ENCODE measurements around the gene WASF3. TPM values are rescaled to one million over a fixed set of nuclear protein-coding genes. Genes with fewer than 3 reads are reported as not detected.

Gene WASF3
- total RNA-seq, 1 experiment from 2014 or later: 3.4 TPM

DNA sequence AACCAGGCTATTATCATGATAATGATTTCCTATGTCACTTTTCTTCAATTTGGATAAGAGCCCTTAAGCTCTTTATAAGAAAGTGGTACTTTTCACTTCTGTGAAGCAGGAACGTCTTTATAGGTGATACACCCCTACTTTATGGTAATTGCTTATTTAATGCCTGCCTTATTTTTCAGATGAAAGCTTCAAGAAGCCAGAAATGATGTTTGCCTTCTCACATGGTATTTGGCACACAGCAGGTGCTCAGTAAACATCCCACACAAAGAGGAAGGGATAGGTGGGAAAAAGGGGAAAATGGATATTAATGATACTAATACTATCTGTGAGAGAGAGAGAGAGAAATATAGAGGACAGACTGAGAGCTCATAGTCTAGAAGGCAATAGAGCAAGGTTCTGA, 29.0 kb upstream of the WASF3 start (continued):
- no peak for TF ChIP-seq SRF (IDR thresholded peaks at IDR 0.05; ENCODE audit: low read depth)

GRCh38 chr13:26529441-26529840, 28.0 kb upstream of the WASF3 start:
- CTCF ChIA-PET: interaction anchor here (1.3 kb wide), 1 partner anchor 169 kb away, joined by 5 read pairs; no protein-coding TSS in a partner anchor
- Histone ChIP-seq H3K27me3 (ENCODE audit: insufficient read depth, low read length) (peaks cover 32% of the 10 kb centered on the region), H3K4me1 (ENCODE audit: control insufficient read depth in 1 of 2, insufficient read depth in 2 of 2, low read length in 2 of 2) (no peaks in the 10 kb centered on the region), H3K4me2 (ENCODE audit: low read length) (no peak overlapping the region), H3K36me3 (ENCODE audit: control insufficient read depth in 1 of 2, insufficient read depth in 2 of 2, low read length in 2 of 2) (no peaks in the 10 kb centered on the region), H4K20me1 (ENCODE audit: insufficient read depth) (no peaks in the 10 kb centered on the region), H3K4me3 (replicated peaks in 1 of 2; ENCODE audit: low read depth in 1 of 2, low read length in 2 of 2) (no peak overlapping the region), H3K9ac (ENCODE audit: low read length) (no peak overlapping the region), H3K79me2 (ENCODE audit: insufficient read depth, low read length) (no peaks in the 10 kb centered on the region), H3K9me3 (ENCODE audit: control insufficient read depth in 1 of 2, insufficient read depth in 1 of 2, low read depth in 1 of 2, low read length in 2 of 2) (no peaks in the 10 kb centered on the region), H3K27ac (ENCODE audit: low read depth, low read length) (no peak overlapping the region), H2AFZ (ENCODE audit: low read depth, low read length, poor library complexity, severe bottlenecking) (no peak overlapping the region), H3K9me2 (ENCODE audit: insufficient read depth) (no peaks in the 10 kb centered on the region)
- POLR2A ChIA-PET: no interaction called here
- ATAC-seq: no peak
- intact Hi-C loops (cut with micrococcal nuclease): no loop called here
- BruUV-seq (replicated peaks): no TSS peak
- TF ChIP-seq RAD21 (IDR thresholded peaks at IDR 0.05; ENCODE audit: low read depth): no peak
- peak; percentile 81 for TF ChIP-seq REST (IDR thresholded peaks at IDR 0.05; ENCODE audit: low read depth)
- no peak for TF ChIP-seq SIN3A (IDR thresholded peaks at IDR 0.05; ENCODE audit: low read depth)
- DNase-seq (ENCODE audit: low read depth, low spot score): no peak
- RAD21 ChIA-PET (ENCODE audit: low non-redundant PET in 1 of 2, low total read pairs in 2 of 2, uncharacterized antibody in 2 of 2, unreplicated experiment in 2 of 2): no interaction called here

GRCh38 chr13:26531742-26532141, 25.7 kb upstream of the WASF3 start:
- DNase-seq (ENCODE audit: low read depth, low spot score): no peak
- ChIA-PET CTCF (no interaction called here), POLR2A (no interaction called here), RAD21 (ENCODE audit: low non-redundant PET in 1 of 2, low total read pairs in 2 of 2, uncharacterized antibody in 2 of 2, unreplicated experiment in 2 of 2) (no interaction called here)
- no TSS peak for BruUV-seq (replicated peaks)
- no peaks in the 10 kb centered on the region for H3K9me2 ChIP-seq (ENCODE audit: insufficient read depth)
- H3K4me3 ChIP-seq (replicated peaks in 1 of 2; ENCODE audit: low read depth in 1 of 2, low read length in 2 of 2): no peak overlapping the region
- intact Hi-C loops (cut with micrococcal nuclease): no loop called here
- no peaks in the 10 kb centered on the region for H3K4me1 ChIP-seq (ENCODE audit: control insufficient read depth in 1 of 2, insufficient read depth in 2 of 2, low read length in 2 of 2)
- H3K9me3 ChIP-seq (ENCODE audit: control insufficient read depth in 1 of 2, insufficient read depth in 1 of 2, low read depth in 1 of 2, low read length in 2 of 2): no peaks in the 10 kb centered on the region
- no peak overlapping the region for H3K27ac ChIP-seq (ENCODE audit: low read depth, low read length)
- no peaks in the 10 kb centered on the region for H3K36me3 ChIP-seq (ENCODE audit: control insufficient read depth in 1 of 2, insufficient read depth in 2 of 2, low read length in 2 of 2)
- no peak overlapping the region for H3K9ac ChIP-seq (ENCODE audit: low read length)
- ATAC-seq: no peak
- H4K20me1 ChIP-seq (ENCODE audit: insufficient read depth): no peaks in the 10 kb centered on the region
- peaks cover 24% of the 10 kb centered on the region for H3K27me3 ChIP-seq (ENCODE audit: insufficient read depth, low read length)
- no peaks in the 10 kb centered on the region for H3K79me2 ChIP-seq (ENCODE audit: insufficient read depth, low read length)
- no peak overlapping the region for H2AFZ ChIP-seq (ENCODE audit: low read depth, low read length, poor library complexity, severe bottlenecking)
- no peak overlapping the region for H3K4me2 ChIP-seq (ENCODE audit: low read length)
- TF ChIP-seq, protein P1, sequence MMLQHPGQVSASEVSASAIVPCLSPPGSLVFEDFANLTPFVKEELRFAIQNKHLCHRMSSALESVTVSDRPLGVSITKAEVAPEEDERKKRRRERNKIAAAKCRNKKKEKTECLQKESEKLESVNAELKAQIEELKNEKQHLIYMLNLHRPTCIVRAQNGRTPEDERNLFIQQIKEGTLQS (IDR thresholded peaks at IDR 0.05): no peak
- TF ChIP-seq POLR2A (IDR thresholded peaks at IDR 0.05; ENCODE audit: borderline replicate concordance, extremely low read depth, insufficient read depth, insufficient read length) (no peak), ZNF274 (IDR thresholded peaks at IDR 0.05; ENCODE audit: low read depth, low read length) (no peak), REST (IDR thresholded peaks at IDR 0.05; ENCODE audit: low read depth) (no peak), CEBPB (IDR thresholded peaks at IDR 0.05; ENCODE audit: low read depth) (no peak), YY1 (IDR thresholded peaks at IDR 0.05; ENCODE audit: extremely low read depth, insufficient replicate concordance, low read depth, low read length) (no peak), RAD21 (IDR thresholded peaks at IDR 0.05; ENCODE audit: low read depth) (no peak)
- TF ChIP-seq, protein P2, sequence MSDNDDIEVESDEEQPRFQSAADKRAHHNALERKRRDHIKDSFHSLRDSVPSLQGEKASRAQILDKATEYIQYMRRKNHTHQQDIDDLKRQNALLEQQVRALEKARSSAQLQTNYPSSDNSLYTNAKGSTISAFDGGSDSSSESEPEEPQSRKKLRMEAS (IDR thresholded peaks at IDR 0.05): no peak
